Esophagus muscularis mucosa (tissue), 3 donors: Measurements from ENCODE around the gene TRAF3.

Experiments
- POLR2A ChIP-seq: fragments of 450-650 bp; IDR thresholded peaks from one replicate; pipeline ENCODE4 v1.6.1; 2017; ENCODE audit warnings: antibody characterized with exemption, moderate library complexity, mild to moderate bottlenecking, low read depth
- TF ChIP-seq, protein P1 (sequence below), 3 experiments: fragments of 200-600 bp in 2 of 3; fragments of 450-650 bp in 1 of 3; sonication (generic) in 2 of 3; IDR thresholded peaks; one replicate each; pipeline ENCODE4 v1.5.1; 2017 to 2019; ENCODE audit warnings: antibody characterized with exemption in 3 of 3, mild to moderate bottlenecking in 2 of 3, moderate library complexity in 1 of 3

DNA sequence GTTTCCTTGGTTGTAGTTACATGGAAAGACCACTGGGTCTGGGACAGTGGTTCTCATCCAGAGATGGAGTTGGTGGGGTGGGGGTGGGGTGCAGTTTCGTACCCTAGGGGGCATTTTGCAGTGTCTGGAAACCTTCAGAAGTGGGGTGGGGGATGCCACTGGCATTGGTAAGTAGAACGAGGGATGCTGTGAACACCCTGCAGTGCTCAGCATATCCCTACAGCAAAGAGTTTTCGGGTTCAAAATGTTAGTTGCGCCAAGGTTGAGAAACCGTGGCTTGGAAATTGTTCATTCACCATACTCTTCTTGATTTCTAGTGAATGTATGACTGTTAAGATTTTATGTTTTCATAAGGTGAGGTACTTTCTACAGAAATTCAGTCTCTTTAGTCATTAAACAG, 28.7 kb downstream of the TRAF3 start:
- TF ChIP-seq, protein P1, sequence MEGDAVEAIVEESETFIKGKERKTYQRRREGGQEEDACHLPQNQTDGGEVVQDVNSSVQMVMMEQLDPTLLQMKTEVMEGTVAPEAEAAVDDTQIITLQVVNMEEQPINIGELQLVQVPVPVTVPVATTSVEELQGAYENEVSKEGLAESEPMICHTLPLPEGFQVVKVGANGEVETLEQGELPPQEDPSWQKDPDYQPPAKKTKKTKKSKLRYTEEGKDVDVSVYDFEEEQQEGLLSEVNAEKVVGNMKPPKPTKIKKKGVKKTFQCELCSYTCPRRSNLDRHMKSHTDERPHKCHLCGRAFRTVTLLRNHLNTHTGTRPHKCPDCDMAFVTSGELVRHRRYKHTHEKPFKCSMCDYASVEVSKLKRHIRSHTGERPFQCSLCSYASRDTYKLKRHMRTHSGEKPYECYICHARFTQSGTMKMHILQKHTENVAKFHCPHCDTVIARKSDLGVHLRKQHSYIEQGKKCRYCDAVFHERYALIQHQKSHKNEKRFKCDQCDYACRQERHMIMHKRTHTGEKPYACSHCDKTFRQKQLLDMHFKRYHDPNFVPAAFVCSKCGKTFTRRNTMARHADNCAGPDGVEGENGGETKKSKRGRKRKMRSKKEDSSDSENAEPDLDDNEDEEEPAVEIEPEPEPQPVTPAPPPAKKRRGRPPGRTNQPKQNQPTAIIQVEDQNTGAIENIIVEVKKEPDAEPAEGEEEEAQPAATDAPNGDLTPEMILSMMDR (IDR thresholded peaks at IDR 0.05), result no peak
- TF ChIP-seq POLR2A, result no peak
